ENCODE data around the gene NUS1.

The NUS1 gene

GRCh38 chr6:117685359-117685758 lies 10.1 kb downstream of the NUS1 start:
- TF ChIP-seq USF1 (IDR thresholded peaks at IDR 0.05), result no peak

GRCh38 chr6:117687021-117687648 lies 11.9 kb downstream of the NUS1 start:
- no peak for TF ChIP-seq REST (IDR thresholded peaks at IDR 0.05; ENCODE audit: low read depth)
- TF ChIP-seq MAX (IDR thresholded peaks at IDR 0.05), result no peak
- TF ChIP-seq TEAD4 (IDR thresholded peaks at IDR 0.05), result no peak
- no peak for TF ChIP-seq TCF12 (IDR thresholded peaks at IDR 0.05; ENCODE audit: low read depth)
- no peak for TF ChIP-seq RAD21 (IDR thresholded peaks at IDR 0.05; ENCODE audit: low read depth)
- TF ChIP-seq EP300 (IDR thresholded peaks at IDR 0.05; ENCODE audit: borderline replicate concordance), result no peak
- no peak for TF ChIP-seq NFIC (IDR thresholded peaks at IDR 0.05)
- TF ChIP-seq YY1 (IDR thresholded peaks at IDR 0.05; ENCODE audit: low read depth), result no peak
- TF ChIP-seq CEBPB (IDR thresholded peaks at IDR 0.05), result no peak
- no peak for TF ChIP-seq ZBTB7A (IDR thresholded peaks at IDR 0.05; ENCODE audit: low read depth)
- TF ChIP-seq CREB1 (IDR thresholded peaks at IDR 0.05; ENCODE audit: low read depth), result no peak

- TF ChIP-seq REST (IDR thresholded peaks at IDR 0.05; ENCODE audit: low read depth) (no peak), CREB1 (IDR thresholded peaks at IDR 0.05; ENCODE audit: low read depth) (no peak), FOXM1 (IDR thresholded peaks at IDR 0.05; ENCODE audit: borderline replicate concordance, low read depth) (no peak), USF1 (IDR thresholded peaks at IDR 0.05) (no peak), ZBTB7A (IDR thresholded peaks at IDR 0.05; ENCODE audit: low read depth) (no peak), NFIC (IDR thresholded peaks at IDR 0.05) (no peak), RAD21 (IDR thresholded peaks at IDR 0.05; ENCODE audit: low read depth) (no peak), TEAD4 (IDR thresholded peaks at IDR 0.05) (no peak), EGR1 (IDR thresholded peaks at IDR 0.05) (no peak), TCF12 (IDR thresholded peaks at IDR 0.05; ENCODE audit: low read depth) (no peak), CEBPB (IDR thresholded peaks at IDR 0.05) (no peak), YY1 (IDR thresholded peaks at IDR 0.05; ENCODE audit: low read depth) (no peak), EP300 (IDR thresholded peaks at IDR 0.05; ENCODE audit: borderline replicate concordance) (no peak)
Measured at GRCh38 chr6:117706504-117706903, 31.2 kb downstream of the NUS1 start.

GRCh38 chr6:117711369-117711768 lies 36.1 kb downstream of the NUS1 start:
- TF ChIP-seq TAF1 (IDR thresholded peaks at IDR 0.05; ENCODE audit: low read depth) (no peak), CREB1 (IDR thresholded peaks at IDR 0.05; ENCODE audit: low read depth) (no peak), YY1 (IDR thresholded peaks at IDR 0.05; ENCODE audit: low read depth) (no peak), REST (IDR thresholded peaks at IDR 0.05; ENCODE audit: low read depth) (no peak), USF1 (IDR thresholded peaks at IDR 0.05) (no peak), ZBTB7A (IDR thresholded peaks at IDR 0.05; ENCODE audit: low read depth) (no peak), FOXM1 (IDR thresholded peaks at IDR 0.05; ENCODE audit: borderline replicate concordance, low read depth) (no peak), RAD21 (IDR thresholded peaks at IDR 0.05; ENCODE audit: low read depth) (no peak), TEAD4 (IDR thresholded peaks at IDR 0.05) (no peak), EP300 (IDR thresholded peaks at IDR 0.05; ENCODE audit: borderline replicate concordance) (no peak), EGR1 (IDR thresholded peaks at IDR 0.05) (no peak)
